NB4 (cell line): Measurements from ENCODE around the gene NDUFB6.

Experiments used
- MYC ChIP-seq: IDR thresholded peaks from 2 replicates; pipeline ENCODE4 v1.6.1; 2011; ENCODE audit warnings: low read depth, low read length
- POLR2A ChIP-seq: IDR thresholded peaks from 2 replicates; pipeline ENCODE4 v1.6.1; 2011; ENCODE audit warnings: mild to moderate bottlenecking; ENCODE audit not compliant: insufficient read length; ENCODE audit errors: extremely low read depth
- TF ChIP-seq, protein P1 (sequence below): IDR thresholded peaks from one replicate; pipeline ENCODE4 v1.5.1; 2012; ENCODE audit warnings: low read depth, low read length

DNA sequence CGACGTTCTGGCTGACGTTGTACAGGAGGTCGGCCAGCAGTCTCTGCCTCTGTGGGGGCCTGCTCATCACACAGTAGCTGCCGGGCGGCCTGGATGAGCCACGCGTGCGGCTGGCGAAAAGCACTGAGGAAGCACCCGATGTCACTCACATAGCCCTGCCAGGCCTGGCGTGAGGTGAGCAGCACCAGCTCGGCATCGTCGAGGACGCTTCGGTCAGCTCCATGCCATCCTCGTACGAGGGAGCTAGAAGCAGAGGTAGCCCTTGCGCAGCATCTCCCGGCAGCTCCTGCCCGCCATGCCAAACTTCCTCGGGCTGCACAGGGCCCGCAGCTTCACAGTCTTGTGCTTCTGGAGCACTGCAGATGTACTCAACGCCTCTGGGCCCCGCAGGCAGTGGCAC lies 6.2 kb downstream of the NDUFB6 start:
- TF ChIP-seq, protein P1, sequence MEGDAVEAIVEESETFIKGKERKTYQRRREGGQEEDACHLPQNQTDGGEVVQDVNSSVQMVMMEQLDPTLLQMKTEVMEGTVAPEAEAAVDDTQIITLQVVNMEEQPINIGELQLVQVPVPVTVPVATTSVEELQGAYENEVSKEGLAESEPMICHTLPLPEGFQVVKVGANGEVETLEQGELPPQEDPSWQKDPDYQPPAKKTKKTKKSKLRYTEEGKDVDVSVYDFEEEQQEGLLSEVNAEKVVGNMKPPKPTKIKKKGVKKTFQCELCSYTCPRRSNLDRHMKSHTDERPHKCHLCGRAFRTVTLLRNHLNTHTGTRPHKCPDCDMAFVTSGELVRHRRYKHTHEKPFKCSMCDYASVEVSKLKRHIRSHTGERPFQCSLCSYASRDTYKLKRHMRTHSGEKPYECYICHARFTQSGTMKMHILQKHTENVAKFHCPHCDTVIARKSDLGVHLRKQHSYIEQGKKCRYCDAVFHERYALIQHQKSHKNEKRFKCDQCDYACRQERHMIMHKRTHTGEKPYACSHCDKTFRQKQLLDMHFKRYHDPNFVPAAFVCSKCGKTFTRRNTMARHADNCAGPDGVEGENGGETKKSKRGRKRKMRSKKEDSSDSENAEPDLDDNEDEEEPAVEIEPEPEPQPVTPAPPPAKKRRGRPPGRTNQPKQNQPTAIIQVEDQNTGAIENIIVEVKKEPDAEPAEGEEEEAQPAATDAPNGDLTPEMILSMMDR = no peak
- no peak for TF ChIP-seq POLR2A
- no peak for TF ChIP-seq MYC
